NCI-H187 treated with DMSO at 0.1 percent for 48 hours (cell line): Measurements from ENCODE around the gene HAVCR1.
"Not testable (repeated sequence)": the region's sequence is repeated elsewhere in the genome, so short reads cannot be mapped to it uniquely, and the experiment has no call there.

Source experiments
- DNase-seq: peaks from one replicate; lab custom pipeline; 2025; lab: John Stamatoyannopoulos, UW

The HAVCR1 gene

DNA sequence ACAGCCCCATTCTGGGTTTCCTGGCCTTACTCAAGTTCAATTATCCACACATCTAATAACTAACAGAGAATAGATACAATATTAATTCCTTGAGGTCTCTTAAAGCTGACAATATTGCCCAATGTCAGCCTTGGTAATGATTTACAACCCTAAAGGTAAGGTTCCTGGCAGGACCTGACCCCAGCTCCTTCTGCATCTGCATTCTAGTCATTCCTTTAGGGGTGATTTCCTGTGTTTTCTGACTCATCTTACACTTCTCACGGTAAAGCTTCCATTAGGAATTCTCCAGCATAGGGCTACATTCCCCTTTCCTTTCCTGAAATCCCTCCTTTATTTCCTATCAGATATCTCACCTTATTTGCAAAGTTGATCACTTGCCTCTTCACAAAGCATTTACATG, 9.3 kb downstream of the HAVCR1 start:
- DNase-seq: no peak

DNA sequence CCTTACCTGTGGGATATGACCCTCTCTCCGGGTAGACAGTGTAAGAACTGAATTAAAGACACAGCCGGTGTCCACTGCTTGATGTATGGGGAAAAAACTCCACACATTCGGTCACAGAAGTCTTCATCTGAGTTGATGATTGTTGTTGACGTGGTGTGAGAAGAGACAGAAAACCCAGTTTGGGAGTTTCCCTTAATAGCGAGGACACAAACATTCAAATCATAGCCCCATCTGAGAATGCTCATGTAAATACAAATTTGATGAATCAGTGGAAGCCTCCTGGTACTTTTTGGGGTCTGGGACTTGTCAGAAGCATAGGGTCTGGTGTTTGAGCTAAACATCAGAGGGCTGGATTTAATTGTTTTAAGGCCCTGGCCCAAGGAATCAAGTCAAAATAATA, 11.0 kb downstream of the HAVCR1 start:
- no peak for DNase-seq

DNA sequence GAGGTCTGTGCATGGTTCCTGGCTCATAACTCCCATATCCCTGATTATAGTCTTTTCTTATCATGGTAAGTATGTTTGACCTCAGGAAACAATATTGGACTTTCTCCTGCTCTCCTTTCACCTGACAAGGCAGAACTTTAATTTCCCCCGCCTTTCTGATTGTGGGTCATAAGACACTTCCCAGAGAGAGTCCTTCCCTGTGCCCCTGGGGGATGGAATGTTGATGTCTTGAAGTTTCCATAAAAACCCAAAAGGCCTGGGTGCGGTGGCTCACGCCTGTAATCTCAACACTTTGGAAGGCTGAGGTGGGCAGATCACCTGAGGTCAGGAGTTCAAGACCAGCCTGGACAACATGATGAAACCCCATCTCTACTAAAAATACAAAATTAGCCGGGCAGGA, 11.9 kb downstream of the HAVCR1 start:
- DNase-seq: not testable (repeated sequence)

DNA sequence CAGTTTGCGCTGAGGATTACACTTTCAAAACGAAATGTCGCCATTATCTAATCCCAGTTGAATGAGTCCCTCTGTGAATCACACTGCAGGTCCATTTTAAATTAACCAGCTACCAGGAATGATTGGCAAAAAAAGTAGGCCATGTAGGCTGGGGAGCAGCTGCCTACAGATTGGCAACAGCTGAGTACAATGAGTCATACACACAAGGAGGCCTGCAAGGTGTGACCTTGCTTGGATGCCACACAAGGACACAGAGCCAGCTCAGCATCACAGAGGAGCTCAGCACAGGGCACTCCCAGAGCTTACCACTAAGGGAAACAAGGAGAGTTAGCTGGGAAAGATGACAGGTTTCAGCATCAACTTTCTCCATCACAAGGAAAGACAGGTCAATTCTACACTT, 12.9 kb downstream of the HAVCR1 start:
- no peak for DNase-seq

DNA sequence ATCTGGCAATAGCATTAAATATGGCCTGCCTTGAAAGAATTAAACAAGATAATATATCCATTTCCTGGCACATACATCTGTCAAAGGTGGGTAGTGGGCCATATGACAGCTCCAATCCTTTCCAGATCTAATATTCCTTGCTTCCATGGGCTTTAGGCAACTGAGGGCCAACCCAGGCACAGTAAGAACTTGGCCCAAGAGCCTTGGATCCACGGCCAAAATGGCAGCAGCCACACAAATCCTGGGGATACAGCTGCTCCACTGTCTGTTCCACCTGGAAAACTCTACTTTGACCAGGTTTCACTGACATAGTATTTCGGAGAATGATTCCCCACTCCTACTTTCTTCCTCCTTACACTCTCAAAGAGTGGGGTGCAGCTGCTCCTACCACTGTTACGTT, 13.3 kb downstream of the HAVCR1 start:
- no peak for DNase-seq

DNA sequence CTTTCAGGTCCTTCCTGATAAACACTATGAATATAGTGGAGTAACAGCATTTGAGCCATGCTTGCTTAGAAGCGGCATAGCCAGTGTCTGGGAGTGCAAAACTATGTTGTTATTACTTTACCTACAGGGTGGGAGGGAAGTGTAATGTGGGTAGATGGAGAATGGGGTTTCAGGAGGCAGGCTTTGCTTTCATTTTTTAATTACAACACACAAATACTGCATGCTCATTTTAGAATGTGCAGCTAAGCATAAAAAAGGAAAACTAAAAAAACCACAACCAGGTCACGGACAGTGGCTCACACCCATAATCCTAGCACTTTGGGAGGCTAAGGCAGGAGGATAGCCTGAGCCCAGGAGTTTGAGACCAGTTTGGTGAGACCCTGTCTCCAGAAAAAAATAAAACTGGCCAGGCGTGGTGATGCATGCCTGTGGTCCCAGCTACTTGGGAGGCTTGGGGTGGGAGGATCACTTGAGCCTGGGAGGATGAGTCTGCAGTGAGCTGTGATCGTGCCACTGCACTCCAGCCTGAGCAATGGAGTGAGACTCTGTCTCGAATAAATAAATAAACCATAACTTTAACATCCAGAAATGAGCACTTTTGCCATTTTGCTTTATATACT, 20.2 kb downstream of the HAVCR1 start:
- DNase-seq: no peak

DNA sequence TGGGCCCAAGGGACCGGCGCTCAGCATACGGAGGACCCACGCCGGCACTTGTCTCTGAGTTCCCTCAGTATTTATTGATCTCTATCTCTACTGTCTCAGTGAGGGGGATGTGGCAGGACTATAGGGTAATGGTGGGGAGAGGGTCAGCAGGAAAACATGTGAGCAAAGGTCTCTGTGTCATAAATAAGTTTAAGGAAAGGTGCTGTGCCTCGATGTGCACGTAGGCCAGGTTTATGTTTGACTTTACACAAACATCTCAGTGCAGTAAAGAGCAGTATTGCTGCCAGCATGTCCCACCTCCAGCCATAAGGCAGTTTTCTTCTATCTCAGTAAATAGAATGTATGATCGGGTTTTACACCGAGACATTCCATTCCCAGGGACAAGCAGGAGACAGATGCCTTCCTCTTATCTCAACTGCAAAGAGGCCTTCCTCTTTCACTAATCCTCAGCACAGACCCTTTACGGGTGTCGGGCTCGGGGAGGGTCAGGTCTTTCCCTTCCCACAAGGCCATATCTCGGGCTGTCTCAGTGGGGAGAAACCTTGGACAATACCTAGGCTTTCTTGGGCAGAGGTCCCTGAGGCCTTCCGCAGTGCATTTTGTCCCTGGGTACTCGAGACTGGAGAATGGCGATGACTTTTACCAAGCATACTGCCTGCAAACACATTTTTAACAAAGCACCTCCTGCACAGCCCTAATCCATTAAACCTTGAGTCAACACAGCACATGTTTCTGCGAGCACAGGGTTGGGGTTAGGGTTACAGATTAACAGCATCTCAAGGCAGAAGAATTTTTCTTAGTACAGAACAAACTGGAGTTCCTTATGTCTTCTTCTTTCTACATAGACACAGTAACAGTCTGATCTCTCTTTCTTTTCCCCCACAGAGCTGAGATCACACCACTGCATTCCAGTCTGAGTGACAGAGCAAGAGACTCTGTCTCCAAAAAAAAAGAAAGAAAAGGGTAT, 24.5 kb downstream of the HAVCR1 start:
- DNase-seq: not testable (repeated sequence)

DNA sequence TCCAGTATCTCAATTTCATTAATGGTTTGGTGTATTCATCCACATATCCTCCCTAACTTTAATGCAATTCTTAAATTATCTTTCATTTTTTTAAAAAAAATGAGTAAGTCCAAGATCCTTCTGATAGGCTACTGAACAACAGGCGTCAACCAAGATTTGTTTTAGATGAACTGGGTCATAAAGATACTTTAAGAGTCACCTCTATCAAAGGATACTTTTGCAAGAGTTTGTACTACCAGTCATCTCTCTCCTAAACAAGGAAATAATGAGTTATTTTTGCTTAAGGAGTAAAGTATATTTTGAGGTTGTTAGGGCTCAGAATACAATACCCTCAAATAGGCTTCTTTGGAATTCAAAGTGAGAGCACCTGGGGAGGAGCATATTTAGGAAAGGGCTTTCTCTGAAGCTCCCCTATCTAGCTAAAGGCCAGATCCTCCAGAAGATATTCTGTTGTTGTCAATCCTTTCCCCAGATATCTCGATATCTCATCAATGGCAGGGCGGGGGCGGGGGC, 25.8 kb downstream of the HAVCR1 start:
- no peak for DNase-seq

DNA sequence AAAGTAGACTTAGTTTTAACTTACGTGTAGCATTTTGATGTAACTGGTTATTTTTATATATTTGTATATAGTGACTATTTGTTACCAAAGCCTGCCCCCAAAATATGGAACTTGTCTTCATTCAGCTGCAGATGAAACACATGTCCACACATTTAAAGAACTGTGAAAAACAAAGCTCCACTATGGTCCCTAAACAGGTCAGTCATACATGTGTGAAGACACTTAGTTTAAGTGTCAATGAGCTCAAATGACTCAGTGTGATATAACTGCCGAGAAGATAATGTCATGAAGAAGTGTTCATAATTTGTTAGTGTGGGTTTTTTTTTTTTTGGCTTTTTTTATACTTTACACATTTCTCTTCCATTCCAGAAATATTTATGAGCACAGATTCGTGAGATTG, 28.2 kb downstream of the HAVCR1 start:
- DNase-seq: no peak

DNA sequence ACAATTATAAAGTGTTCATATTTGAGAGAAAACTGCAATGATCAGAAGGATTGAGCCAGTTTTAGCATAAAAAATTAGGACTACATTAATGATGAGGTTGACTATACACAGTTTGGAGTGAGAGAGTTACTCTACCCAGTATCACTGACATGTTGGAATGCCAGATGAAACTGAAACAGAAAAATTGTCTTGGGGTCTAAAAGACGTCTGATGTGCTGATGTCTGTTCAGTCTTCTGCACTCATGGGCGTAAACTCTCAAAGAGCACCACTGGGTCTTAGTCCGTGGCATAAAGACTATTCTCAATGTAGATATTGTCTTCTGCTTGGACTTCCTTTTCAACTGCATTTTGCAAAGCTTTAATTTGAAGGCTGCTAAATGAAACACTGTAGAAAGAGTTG, 29.5 kb downstream of the HAVCR1 start:
- no peak for DNase-seq

DNA sequence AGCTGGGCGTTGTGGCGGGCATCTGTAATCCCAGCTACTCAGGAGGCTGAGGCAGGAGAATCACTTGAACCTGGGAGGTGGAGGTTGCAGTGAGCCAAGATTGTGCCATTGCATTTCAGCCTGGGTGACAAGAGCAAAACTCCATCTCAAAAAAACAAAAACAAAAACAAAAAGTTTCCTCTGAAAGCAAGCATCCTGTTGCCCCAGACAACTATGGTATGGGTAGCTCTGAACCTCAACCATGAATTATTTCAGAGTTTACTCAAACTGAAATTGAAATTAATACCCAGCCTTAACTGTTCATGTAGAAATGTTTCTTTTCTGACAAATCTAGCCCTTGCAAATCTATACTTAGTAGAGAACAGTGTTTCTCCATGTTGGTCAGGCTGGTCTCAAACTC, 31.3 kb downstream of the HAVCR1 start:
- not testable (repeated sequence) for DNase-seq

DNA sequence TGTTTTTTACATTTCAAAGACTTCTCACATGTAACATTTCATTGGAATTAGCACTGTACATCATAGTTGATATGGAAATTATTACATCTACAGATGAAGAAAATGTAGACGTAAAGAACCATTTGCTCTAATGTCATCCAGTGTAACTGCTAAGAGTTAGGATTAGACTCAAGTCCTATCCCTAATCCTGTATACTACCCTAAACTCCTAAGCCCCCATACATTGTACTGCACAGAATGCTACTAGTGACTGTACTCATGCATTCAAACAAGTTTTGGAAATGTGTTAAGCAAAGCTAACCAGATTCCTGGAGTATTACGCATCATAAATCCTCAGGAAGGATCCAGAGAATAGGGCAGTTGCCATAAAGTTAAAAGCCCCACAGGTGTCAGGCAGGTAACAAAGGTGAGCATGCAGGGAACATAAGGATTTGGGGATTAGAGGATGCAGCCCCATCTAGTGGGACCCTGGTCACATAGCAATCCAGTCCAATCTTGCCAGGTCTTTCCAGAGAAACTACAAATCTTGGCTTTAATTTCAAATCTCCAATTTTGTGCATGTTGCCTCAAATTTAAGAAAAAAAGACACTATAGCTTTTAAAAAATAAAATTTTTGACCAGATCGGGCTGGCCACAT, 32.0 kb downstream of the HAVCR1 start:
- no peak for DNase-seq

DNA sequence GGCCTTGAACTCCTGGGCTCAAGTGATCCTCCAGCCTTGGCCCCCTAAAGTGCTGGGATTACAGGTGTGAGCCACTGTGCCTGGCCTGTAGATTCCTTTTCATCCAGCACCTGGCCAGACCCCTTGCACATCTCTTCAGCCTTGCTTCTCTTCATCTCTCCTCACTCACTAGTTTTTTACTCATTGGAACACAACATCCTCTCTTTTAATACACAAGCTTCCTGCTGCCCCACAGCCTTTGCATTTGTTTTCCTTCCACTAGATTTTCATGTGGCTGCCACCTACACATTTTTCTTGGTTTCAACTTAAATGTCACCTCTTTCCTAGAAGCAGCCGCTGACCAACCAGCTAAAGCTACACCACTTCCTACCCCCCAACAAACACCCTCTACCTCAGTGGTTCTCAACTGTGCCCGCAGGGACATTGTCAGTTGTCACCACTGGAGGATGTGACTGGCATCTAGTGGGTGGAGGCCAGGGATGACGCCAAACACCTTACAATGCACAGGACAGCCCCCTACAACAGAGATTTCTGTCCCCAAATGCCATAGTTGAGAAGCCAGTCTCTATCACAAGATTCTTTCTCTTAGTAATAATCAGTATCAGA, 33.7 kb downstream of the HAVCR1 start:
- no peak for DNase-seq

DNA sequence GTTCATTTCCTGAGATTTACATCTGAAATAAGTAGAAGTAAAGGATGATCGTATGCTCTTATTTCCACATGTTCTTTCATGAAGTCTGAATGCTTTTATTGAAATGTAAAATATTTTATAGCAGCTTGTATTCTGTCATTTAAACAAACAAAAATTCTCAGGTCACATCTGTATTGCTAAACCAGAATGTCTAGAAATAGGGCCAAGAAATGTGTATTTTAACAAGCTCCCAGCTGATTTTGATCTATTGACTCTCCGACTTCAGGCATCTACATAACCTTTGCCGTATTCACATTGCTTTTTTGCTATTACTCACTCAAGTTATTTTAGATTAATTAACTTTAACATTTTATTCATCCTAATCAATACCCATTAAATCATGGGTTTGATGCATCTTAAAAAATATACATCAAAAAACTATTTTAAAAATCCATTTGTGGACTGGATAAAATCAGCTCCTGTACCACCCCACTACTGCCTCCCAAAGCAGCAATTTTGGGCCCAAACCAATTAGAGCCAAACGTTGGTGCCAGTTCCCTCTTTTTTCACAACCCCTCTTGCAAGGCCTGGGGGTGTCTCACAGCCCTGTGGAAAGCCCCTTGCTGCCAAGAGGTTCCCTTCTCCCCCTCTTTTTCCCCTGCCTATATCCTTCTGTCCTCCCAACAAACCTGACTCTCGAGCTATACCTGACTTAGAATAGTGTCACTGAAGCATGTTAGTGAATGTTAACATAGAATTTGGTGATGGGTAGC, 34.5 kb downstream of the HAVCR1 start:
- DNase-seq: no peak

DNA sequence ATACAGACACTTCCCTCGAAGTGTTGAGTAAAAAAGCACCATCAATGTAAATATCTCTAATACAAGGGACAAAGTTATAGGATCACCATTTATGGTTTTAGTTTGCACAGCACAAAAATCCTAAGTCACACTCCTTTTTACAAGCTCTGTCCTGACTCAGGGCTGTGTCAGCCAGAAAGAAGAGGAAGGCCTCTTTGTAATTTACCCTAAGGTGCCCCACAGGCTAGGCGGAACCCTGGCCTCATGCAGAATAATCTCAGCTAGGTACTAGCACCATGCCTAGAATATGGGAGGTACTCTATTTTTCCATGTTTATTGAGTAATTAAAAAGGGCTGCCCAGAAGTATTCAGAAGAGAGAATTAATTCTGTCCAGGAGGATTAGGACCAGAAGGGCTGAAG, 36.9 kb downstream of the HAVCR1 start:
- DNase-seq: no peak

DNA sequence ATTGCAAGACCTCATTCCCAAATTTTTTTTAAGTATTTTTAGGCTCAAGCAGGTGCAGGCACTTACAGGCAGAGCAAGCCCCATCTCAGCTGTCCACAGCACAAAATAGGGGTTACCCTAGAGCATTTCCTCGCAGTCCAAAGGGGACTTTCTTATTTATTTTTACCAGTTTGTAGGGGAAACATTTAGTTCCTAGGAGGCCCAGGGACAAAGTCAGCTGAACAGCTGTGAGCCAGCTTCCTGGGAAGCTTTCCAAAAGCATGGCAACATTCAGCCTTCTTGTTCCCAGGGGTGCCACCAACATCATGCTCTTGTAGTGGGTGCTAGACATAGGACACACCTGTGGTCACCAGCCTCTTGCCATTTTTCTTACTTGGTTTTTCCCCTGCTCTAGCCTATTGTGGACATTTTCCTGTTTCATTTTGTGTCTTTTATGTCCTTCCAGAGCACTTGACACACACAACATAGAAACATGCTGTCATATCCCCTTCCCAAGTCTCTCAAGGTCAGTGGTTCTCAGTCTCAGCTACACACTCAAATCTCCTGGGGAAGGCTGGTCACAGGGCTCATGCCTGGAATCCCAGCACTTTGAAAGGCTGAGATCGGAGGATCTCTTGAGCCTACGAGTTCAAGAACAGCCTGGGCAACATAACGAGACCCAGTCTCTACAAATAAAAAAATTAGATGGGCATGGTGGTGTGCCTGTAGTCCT, 38.2 kb downstream of the HAVCR1 start:
- no peak for DNase-seq

DNA sequence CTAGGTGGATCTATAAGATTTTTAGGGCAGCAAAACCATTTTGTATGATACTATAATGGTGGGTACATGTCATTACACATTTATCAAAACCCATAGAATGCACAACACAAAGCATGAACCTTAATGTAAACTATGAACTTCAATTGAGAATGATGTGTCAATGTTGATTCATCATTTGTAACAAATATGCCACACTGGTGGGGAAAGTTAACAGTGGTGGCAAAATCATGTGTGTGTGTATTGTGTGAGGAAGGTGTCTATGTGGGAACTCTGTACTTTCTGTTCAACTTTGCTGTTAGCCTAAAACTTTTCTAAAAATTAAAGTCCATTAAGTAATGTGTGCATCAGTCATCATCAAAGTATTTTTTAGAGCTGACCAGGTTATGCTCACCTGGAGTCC, 38.9 kb downstream of the HAVCR1 start:
- no peak for DNase-seq

DNA sequence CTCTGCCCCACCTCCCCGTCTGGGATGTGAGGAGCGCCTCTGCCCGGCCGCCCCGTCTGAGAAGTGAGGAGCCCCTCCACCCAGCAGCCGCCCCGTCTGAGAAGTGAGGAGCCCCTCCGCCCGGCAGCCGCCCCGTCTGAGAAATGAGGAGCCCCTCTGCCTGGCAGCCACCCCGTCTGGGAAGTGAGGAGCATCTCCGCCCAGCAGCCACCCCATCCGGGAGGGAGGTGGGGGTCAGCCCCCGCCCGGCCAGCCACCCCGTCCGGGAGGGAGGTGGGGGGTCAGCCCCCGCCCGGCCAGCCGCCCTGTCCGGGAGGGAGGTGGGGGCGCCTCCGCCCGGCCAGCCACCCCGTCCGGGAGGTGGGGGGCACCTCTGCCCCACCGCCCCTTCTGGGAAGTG, 44.8 kb downstream of the HAVCR1 start:
- not testable (repeated sequence) for DNase-seq

DNA sequence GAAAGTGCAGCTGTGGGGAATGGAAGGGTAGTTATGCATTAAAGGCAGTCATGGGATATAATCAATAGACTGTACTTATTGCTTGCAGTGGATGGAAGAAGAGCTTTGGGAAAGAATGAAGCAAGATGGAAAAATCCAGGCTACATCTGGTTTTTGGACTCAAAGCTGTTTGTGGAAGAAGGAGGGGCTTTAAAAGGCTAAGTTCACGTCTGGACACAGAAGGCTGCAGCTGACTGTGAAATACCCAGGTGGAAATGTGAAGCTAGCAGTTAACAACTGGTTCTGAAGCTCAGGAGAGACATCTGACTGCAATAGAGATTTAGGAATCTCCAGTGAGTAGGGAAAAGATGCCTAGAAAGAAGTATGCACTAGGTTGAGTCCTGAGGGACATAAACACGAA, 52.7 kb downstream of the HAVCR1 start:
- no peak for DNase-seq

DNA sequence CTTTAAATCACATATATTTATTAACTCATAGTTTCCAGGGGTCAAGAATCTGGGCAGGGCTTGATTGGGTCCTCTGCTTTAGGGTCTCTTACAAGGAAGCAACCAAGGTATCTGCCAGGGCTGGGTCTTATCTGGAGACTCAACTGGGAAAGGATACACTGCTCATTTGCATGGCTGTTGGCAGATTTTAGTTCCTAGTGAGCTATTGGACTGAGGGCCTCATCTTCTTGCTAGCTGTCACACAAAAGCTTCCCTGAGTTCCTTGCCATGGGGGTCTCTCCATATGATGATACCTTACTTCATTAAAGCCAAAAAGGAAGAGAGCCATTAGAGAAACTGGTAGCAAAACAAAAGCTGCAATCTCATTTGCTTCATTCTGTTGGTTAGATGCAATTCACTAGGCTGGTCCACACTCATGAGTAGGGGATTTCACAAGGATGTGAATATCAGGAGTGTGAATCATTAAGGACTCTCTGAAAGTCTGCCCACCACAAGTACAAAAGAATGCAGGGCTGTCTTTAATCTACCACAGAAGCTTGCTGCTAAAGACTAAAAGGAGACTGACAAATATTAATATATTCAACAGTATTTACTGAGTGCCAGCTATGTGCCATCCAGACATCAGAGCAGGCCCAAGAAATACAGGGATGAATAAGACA, 53.9 kb downstream of the HAVCR1 start:
- no peak for DNase-seq
